Stimulated activated CD8-positive, alpha-beta memory T cell treated with anti-CD3 and anti-CD28 coated beads, Interleukin-15, amount 100 ng/mL, for 1 hour (primary cell): ENCODE results near the gene DYNLL2.
"Not testable (repeated sequence)": the region's sequence is repeated elsewhere in the genome, so short reads cannot be mapped to it uniquely, and the experiment has no call there.

ENCODE experiments used
- DNase-seq: peaks from one replicate; pipeline ENCODE4 v3.0.0-alpha.2; 2020; ENCODE audit warnings: low read depth

DYNLL2 gene

GRCh38 chr17:58082870-58083490 lies at the start of gene DYNLL2:
DYNLL2 (plus strand) TSS chr17:58083419; CDS start chr17:58087091, 3,672 bp downstream.
- peak; percentile 80 for DNase-seq

DNA sequence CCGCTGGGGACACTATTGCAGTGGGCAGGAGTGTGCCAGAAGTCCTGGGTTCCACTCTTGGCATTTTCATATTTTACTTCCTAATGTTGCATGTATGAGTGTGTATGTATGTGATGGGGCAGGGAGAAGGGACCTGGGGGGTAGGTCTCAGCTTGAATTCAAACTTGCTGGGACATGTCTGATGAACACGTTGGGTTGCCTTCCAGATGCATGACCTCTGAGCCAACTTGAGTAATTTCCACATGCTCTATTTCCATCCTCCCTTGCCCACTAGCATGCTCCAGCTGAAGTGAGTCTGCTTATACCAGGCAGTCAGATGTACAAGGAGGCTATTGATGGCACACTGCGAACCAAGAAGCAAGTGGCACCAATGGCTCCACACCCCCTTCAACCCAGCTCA lies 43.2 kb upstream of the DYNLL2 start:
- no peak for DNase-seq

- DNase-seq = no peak
Measured at GRCh38 chr17:58040386-58040785, 42.8 kb upstream of the DYNLL2 start.

DNA sequence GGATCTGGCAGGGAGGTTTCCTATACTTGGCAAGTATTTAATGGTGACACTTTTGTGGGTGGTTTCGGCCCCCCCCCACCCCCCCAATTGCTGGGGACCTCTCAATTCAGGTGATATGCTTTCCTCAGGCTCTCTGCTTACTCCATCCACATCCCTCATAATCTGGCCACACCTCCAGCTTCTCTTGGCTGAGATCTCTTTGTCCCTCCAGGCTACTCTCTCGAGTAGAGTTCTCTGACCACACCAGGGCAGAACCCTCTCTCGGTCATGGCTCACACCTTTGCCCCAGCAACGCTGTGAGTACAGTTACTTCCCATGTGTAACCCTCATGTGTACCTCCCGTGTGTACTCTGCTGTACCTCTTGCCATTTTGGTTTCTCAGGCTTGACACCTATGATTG lies 42.1 kb upstream of the DYNLL2 start:
- no peak for DNase-seq

- no peak for DNase-seq
Measured at GRCh38 chr17:58043221-58044181, 39.7 kb upstream of the DYNLL2 start.

- DNase-seq = not testable (repeated sequence)
Measured at GRCh38 chr17:58044256-58044655, 39.0 kb upstream of the DYNLL2 start.

GRCh38 chr17:58046239-58047094 lies 36.8 kb upstream of the DYNLL2 start:
- DNase-seq = no peak

DNA sequence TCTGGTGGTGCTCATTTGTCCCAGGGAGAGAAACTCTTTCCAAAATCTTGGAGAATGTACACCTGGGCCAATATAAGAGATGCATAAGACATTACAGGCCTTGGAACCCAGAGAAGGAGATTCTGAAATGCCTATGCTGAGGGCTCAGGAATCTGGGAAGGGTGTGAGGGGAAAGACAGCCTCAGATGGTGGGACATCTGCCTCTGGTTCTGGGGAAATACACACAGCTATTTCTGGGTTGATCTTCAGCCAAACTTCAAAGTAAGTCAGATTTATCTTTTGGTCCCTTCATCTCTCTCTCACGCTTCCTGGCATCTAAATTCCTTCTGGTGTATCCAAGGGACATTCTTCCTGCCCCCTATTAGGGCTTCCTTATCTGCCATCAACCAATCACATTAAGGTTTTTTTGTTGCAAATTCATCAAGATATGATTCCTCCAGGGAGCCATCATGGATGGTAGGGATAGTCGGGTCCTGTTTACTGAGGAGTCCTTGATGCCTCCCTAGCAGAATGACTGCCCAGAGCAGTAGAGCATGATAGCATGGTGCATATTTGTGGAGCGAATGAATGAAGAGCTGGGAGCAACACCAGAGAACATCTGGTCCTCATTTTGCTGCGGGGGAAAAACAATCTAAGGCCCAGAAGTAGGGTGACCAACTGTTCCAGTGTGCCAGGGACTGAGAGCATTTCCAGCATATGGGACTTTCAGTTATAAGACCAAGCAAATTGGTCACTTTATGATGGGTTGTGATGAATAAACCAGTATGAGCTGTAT lies 35.7 kb upstream of the DYNLL2 start:
- DNase-seq = no peak

DNA sequence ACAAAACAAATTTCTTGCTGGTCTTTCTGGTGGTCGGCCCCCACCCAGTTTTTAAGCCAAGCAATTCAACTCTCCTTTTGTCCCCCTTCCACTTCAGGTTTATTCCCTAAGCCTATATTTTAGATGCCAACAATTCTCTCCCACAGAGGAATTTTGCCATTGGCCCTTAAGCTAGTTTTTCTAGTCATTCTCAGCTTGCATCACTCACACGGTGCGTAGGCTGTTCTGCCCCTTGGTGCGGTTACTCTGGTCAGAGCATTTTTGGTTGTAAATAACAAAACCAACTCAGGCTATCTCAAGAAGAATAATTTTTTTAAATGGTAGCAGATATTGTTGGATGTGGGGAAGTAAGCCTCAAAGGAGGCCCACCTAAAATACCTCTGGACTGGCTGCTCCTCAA lies 33.7 kb upstream of the DYNLL2 start:
- DNase-seq = no peak

- no peak for DNase-seq
Measured at GRCh38 chr17:58050966-58051365, 32.3 kb upstream of the DYNLL2 start.

DNA sequence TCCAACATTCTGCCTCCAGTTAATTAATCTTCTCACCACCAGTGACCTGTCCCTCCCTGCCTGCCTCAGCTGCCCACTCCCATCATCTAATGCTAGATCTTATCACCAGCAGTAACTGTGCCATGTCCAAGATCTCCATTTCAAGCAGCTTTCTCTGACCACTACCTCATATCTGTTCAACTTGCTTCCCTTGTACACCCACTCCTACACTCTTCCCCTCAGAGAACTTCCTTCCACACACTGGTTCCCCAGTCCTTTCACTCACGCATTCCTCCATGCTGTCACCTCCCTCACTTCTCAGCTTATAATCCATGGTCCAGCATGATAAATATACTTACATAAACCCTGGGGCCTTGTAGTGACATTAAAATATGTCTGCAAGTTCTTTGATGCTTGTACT lies 31.8 kb upstream of the DYNLL2 start:
- DNase-seq = no peak

DNA sequence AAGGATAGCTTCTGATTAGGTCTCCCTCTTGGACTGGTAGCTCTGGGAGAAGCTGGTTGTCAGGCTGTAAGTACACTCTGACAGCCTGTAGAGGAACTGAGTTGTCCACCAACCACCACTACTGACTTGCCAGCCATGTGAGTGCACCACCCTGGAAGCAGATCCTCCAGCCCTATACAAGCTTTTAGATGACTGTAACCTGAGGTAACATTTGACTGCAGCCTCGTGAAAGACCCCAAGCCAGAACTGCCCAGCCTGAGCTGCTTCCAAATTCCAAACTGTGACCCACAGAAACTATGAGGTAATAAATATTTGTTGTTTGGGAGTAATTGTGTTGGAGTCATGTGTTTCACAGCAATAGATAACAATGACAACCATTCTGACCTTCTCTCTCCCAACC lies 30.8 kb upstream of the DYNLL2 start:
- no peak for DNase-seq

DNA sequence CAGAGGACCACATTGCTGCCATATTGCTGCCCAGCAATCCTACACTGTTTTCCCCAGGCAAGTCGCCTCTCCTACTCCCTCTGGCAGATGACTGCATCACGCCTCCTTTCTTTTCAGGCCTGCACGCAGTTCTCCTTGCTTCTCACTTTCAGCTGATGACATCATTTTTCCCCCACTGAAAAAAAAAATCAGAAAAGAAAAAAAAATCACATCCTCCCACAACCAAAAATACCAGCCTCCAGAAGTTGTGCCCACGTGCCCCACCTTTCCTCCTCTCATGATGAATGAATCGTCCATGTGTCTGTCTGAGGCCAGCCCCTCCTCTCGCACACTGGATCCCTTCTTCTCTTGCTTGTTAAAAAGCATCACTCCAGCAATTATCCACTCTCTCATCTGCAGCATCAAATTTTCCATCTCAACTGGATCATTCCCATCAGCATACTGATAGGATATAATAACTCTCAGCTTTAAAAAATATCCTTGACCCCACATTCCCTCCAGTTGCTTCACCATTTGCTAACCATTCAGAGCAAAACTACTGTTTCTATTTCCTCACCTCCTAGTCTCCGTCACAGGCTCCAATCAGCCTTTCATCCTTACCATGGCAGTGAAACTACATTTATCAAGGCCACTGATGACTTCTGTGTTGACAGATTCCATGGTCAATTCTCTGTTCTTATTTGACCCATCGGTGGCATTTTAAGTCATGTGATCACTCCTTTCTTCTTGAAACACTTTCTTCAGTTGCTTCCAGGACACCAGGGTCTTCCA lies 30.1 kb upstream of the DYNLL2 start:
- no peak for DNase-seq

GRCh38 chr17:58054641-58055040 lies 28.6 kb upstream of the DYNLL2 start:
- DNase-seq = no peak

GRCh38 chr17:58056476-58056875 lies 26.7 kb upstream of the DYNLL2 start:
- DNase-seq = no peak

DNA sequence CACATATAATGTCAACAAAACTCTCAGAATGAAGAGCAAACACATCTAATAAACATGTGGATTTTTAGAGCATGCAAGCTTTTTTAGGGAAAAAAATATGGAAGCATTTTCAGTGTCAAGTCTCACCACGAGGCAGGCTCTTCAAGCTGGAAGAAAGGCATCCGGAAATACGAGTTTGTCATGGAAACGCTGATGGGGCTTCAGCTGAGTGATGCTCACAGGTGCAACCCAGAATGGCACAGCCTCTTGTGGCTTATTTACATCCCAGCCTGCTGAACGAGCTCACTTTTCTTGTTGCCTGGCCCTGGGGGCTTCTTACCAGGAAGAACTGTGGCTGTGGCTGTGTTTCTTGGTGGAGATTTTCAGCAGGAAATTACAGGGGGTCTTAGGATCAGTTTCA lies 24.1 kb upstream of the DYNLL2 start:
- DNase-seq = no peak

- no peak for DNase-seq
Measured at GRCh38 chr17:58060596-58061191, 22.5 kb upstream of the DYNLL2 start.

- no peak for DNase-seq
Measured at GRCh38 chr17:58061672-58062071, 21.5 kb upstream of the DYNLL2 start.

- DNase-seq = no peak
Measured at GRCh38 chr17:58065238-58065637, 18.0 kb upstream of the DYNLL2 start.

- no peak for DNase-seq
Measured at GRCh38 chr17:58066401-58066800, 16.8 kb upstream of the DYNLL2 start.
